HG03354 (cell line): ENCODE measurements around the gene ATRX.
A peak's percentile ranks its signal among the peaks of the same experiment; 100 is the strongest.
"Not testable (repeated sequence)": the region's sequence is repeated elsewhere in the genome, so short reads cannot be mapped to it uniquely, and the experiment has no call there.

ENCODE experiments used
- ATAC-seq: cut with Tn5 transposase; IDR thresholded peaks from one replicate; pipeline ENCODE4 v1.9.1; 2021; ENCODE audit warnings: mild to moderate bottlenecking; ENCODE audit not compliant: unreplicated experiment, poor library complexity, severe bottlenecking

Gene ATRX

GRCh38 chrX:77785486-77786364 is at the start of gene ATRX:
TSS of gene ATRX (minus strand) at chrX:77786216. CDS start at chrX:77786001, 215 bp downstream.
- peak; percentile 99 for ATAC-seq

- not testable (repeated sequence) for ATAC-seq
Measured at GRCh38 chrX:77831544-77831943, 45.5 kb upstream of the ATRX start.

- ATAC-seq: not testable (repeated sequence)
Measured at GRCh38 chrX:77821989-77822388, 36.0 kb upstream of the ATRX start.

GRCh38 chrX:77820091-77820727 is 34.2 kb upstream of the ATRX start:
- no peak for ATAC-seq

GRCh38 chrX:77814210-77814609 is 28.2 kb upstream of the ATRX start:
- no peak for ATAC-seq

GRCh38 chrX:77802201-77802600 is 16.2 kb upstream of the ATRX start:
- no peak for ATAC-seq

GRCh38 chrX:77795124-77795523 is 9.1 kb upstream of the ATRX start:
- ATAC-seq: no peak

- ATAC-seq: no peak
Measured at GRCh38 chrX:77793946-77794345, 7.9 kb upstream of the ATRX start.

GRCh38 chrX:77788050-77788449 is 2.0 kb upstream of the ATRX start:
- no peak for ATAC-seq

GRCh38 chrX:77786365-77786680 is 307 bp upstream of the ATRX start:
- ATAC-seq: peak; percentile 17

GRCh38 chrX:77779695-77780094 is 6.3 kb downstream of the ATRX start:
- no peak for ATAC-seq

GRCh38 chrX:77776659-77777058 is 9.4 kb downstream of the ATRX start:
- no peak for ATAC-seq

- ATAC-seq: no peak
Measured at GRCh38 chrX:77771601-77772000, 14.4 kb downstream of the ATRX start.

GRCh38 chrX:77768787-77769186 is 17.2 kb downstream of the ATRX start:
- no peak for ATAC-seq

- not testable (repeated sequence) for ATAC-seq
Measured at GRCh38 chrX:77766212-77766611, 19.8 kb downstream of the ATRX start.

- ATAC-seq: no peak
Measured at GRCh38 chrX:77755561-77755960, 30.5 kb downstream of the ATRX start.

GRCh38 chrX:77753942-77754341 is 32.1 kb downstream of the ATRX start:
- not testable (repeated sequence) for ATAC-seq

GRCh38 chrX:77749695-77750094 is 36.3 kb downstream of the ATRX start:
- no peak for ATAC-seq

GRCh38 chrX:77743720-77744119 is 42.3 kb downstream of the ATRX start:
- ATAC-seq: no peak

- ATAC-seq: no peak
Measured at GRCh38 chrX:77742788-77743476, 43.1 kb downstream of the ATRX start.
